Ishikawa (cell line): ENCODE data around the gene ZNF460.

ENCODE experiments used
- CEBPB ChIP-seq: IDR thresholded peaks from 2 replicates; pipeline ENCODE4 v1.6.1; 2012
- CREB1 ChIP-seq: IDR thresholded peaks from 2 replicates; pipeline ENCODE4 v1.6.1; 2012; ENCODE audit warnings: low read depth
- EP300 ChIP-seq: IDR thresholded peaks from 2 replicates; pipeline ENCODE4 v1.6.1; 2012; ENCODE audit warnings: borderline replicate concordance
- FOXM1 ChIP-seq: IDR thresholded peaks from 2 replicates; pipeline ENCODE4 v1.6.1; 2012; ENCODE audit warnings: low read depth, borderline replicate concordance
- MAX ChIP-seq: IDR thresholded peaks from 2 replicates; pipeline ENCODE4 v1.6.1; 2012
- NFIC ChIP-seq: IDR thresholded peaks from 2 replicates; pipeline ENCODE4 v1.6.1; 2012
- RAD21 ChIP-seq: IDR thresholded peaks from 2 replicates; pipeline ENCODE4 v1.6.1; 2012; ENCODE audit warnings: low read depth
- REST ChIP-seq: IDR thresholded peaks from 2 replicates; pipeline ENCODE4 v1.6.1; 2012; ENCODE audit warnings: low read depth, mild to moderate bottlenecking
- TAF1 ChIP-seq: IDR thresholded peaks from 2 replicates; pipeline ENCODE4 v1.6.1; 2012; ENCODE audit warnings: low read depth, mild to moderate bottlenecking
- TCF12 ChIP-seq: IDR thresholded peaks from 2 replicates; pipeline ENCODE4 v1.6.1; 2012; ENCODE audit warnings: low read depth
- TEAD4 ChIP-seq: IDR thresholded peaks from 2 replicates; pipeline ENCODE4 v1.6.1; 2012
- USF1 ChIP-seq: IDR thresholded peaks from 2 replicates; pipeline ENCODE4 v1.6.1; 2012
- YY1 ChIP-seq: IDR thresholded peaks from 2 replicates; pipeline ENCODE4 v1.6.1; 2012; ENCODE audit warnings: low read depth
- ZBTB7A ChIP-seq: IDR thresholded peaks from 2 replicates; pipeline ENCODE4 v1.6.1; 2012; ENCODE audit warnings: low read depth

- TF ChIP-seq REST (no peak), CEBPB (no peak), RAD21 (no peak), FOXM1 (no peak), USF1 (no peak), NFIC (no peak), TEAD4 (no peak), EP300 (no peak), MAX (no peak), TCF12 (no peak), TAF1 (no peak), ZBTB7A (no peak), YY1 (no peak), CREB1 (no peak)
These were observed 39.1 kb upstream of the ZNF460 start for GRCh38 chr19:57241176-57241575.
